T1000 (cell line): ENCODE data around the gene TMEM87B.
A peak's percentile ranks its signal among the peaks of the same experiment; 100 is the strongest.

Experiments used
- DNase-seq: peaks from one replicate; lab custom pipeline; 2025; ENCODE audit warnings: mixed read lengths; lab: John Stamatoyannopoulos, UW

Gene TMEM87B

GRCh38 chr2:112054847-112055729 lies at the start of gene TMEM87B:
TMEM87B (plus strand) TSS chr2:112055269; CDS start chr2:112055592, 323 bp downstream.
- peak; percentile 98 for DNase-seq

GRCh38 chr2:112005406-112006075 lies 49.5 kb upstream of the TMEM87B start:
- DNase-seq, result no peak

- no peak for DNase-seq
Observed at GRCh38 chr2:112006076-112006410, 49.0 kb upstream of the TMEM87B start.

- DNase-seq, result no peak
Observed at GRCh38 chr2:112007493-112007892, 47.6 kb upstream of the TMEM87B start.

GRCh38 chr2:112008910-112009485 lies 46.1 kb upstream of the TMEM87B start:
- DNase-seq, result no peak

- DNase-seq, result no peak
Observed at GRCh38 chr2:112010751-112011150, 44.3 kb upstream of the TMEM87B start.

- DNase-seq, result no peak
Observed at GRCh38 chr2:112012556-112012955, 42.5 kb upstream of the TMEM87B start.

- DNase-seq, result no peak
Observed at GRCh38 chr2:112018846-112019245, 36.2 kb upstream of the TMEM87B start.

- no peak for DNase-seq
Observed at GRCh38 chr2:112019569-112019982, 35.5 kb upstream of the TMEM87B start.

GRCh38 chr2:112020561-112020960 lies 34.5 kb upstream of the TMEM87B start:
- no peak for DNase-seq

- no peak for DNase-seq
Observed at GRCh38 chr2:112021290-112021689, 33.8 kb upstream of the TMEM87B start.

GRCh38 chr2:112021781-112022231 lies 33.3 kb upstream of the TMEM87B start:
- no peak for DNase-seq

- no peak for DNase-seq
Observed at GRCh38 chr2:112023707-112024106, 31.4 kb upstream of the TMEM87B start.

- no peak for DNase-seq
Observed at GRCh38 chr2:112024231-112024630, 30.8 kb upstream of the TMEM87B start.

- no peak for DNase-seq
Observed at GRCh38 chr2:112024896-112025491, 30.1 kb upstream of the TMEM87B start.

- DNase-seq, result no peak
Observed at GRCh38 chr2:112026509-112026908, 28.6 kb upstream of the TMEM87B start.

GRCh38 chr2:112027767-112028166 lies 27.3 kb upstream of the TMEM87B start:
- DNase-seq, result no peak

GRCh38 chr2:112029164-112029563 lies 25.9 kb upstream of the TMEM87B start:
- DNase-seq, result no peak

GRCh38 chr2:112031473-112032223 lies 23.4 kb upstream of the TMEM87B start:
- no peak for DNase-seq

GRCh38 chr2:112032224-112032586 lies 22.9 kb upstream of the TMEM87B start:
- DNase-seq, result no peak

GRCh38 chr2:112032689-112033465 lies 22.2 kb upstream of the TMEM87B start:
- DNase-seq, result no peak
